PC-9 (cell line): ENCODE data around the gene LCAT. TPM values are rescaled to one million over a fixed set of nuclear protein-coding genes. Genes with fewer than 3 reads are reported as not detected.

Experiments used
- BruUV-seq: library from RNA; stranded (reverse); fragments of 400-500 nt; replicated peaks from 2 replicates; lab custom pipeline; 2021; lab: Mats Ljungman, UMichigan
- CTCF ChIA-PET: fragments of 300-600 bp; sonication (Branson Sonifier 250); formaldehyde crosslinking; loops from one replicate; lab custom pipeline; 2022; ENCODE audit warnings: antibody characterized with exemption; lab: Charles Lee
- POLR2A ChIA-PET: fragments of 300-600 bp; sonication (Branson Sonifier 250); formaldehyde crosslinking; loops from one replicate; lab custom pipeline; 2022; ENCODE audit warnings: antibody characterized with exemption; ENCODE audit not compliant: unreplicated experiment; lab: Charles Lee
- DNase-seq, 2 experiments: peaks; one replicate each; pipeline versions ENCODE4 v3.0.0 to v3.0.0-alpha.2; 2015 to 2022; ENCODE audit warnings: mixed read lengths in 1 of 2
- H2AFZ ChIP-seq: fragments of 200-600 bp; sonication (generic); 2 replicates; pipeline ENCODE4 v1.8.1; 2017; ENCODE audit warnings: antibody characterized with exemption
- H3F3A ChIP-seq: fragments of 200-600 bp; sonication (generic); 2 replicates; pipeline ENCODE4 v1.8.1; 2017; ENCODE audit warnings: antibody characterized with exemption, mild to moderate bottlenecking, low read depth; ENCODE audit not compliant: insufficient read depth
- H3K27ac ChIP-seq: fragments of 200-600 bp; sonication (generic); 2 replicates; pipeline ENCODE4 v1.6.1; 2016; ENCODE audit warnings: mixed run types
- H3K27me3 ChIP-seq: fragments of 200-600 bp; sonication (generic); 2 replicates; pipeline ENCODE4 v1.6.1; 2016; ENCODE audit warnings: low read depth, mixed run types; ENCODE audit not compliant: insufficient read depth
- H3K36me3 ChIP-seq: fragments of 200-600 bp; sonication (generic); 2 replicates; pipeline ENCODE4 v1.6.1; 2016; ENCODE audit warnings: low read depth, mixed run types
- H3K4me1 ChIP-seq: fragments of 200-600 bp; sonication (generic); replicated peaks from 2 replicates; pipeline ENCODE4 v1.6.1; 2016; ENCODE audit warnings: mixed run types; ENCODE audit not compliant: insufficient read depth
- H3K4me2 ChIP-seq: fragments of 200-600 bp; sonication (generic); 2 replicates; pipeline ENCODE4 v1.6.1; 2017; ENCODE audit warnings: mixed run types
- H3K4me3 ChIP-seq: fragments of 200-600 bp; sonication (generic); 2 replicates; pipeline ENCODE4 v1.6.1; 2016; ENCODE audit warnings: mixed run types
- H3K79me2 ChIP-seq: fragments of 200-600 bp; sonication (generic); 2 replicates; pipeline ENCODE4 v1.6.1; 2017; ENCODE audit warnings: low read depth, mixed run types
- H3K9me2 ChIP-seq: fragments of 200-600 bp; sonication (generic); 2 replicates; pipeline ENCODE4 v1.8.1; 2017; ENCODE audit warnings: mild to moderate bottlenecking; ENCODE audit not compliant: insufficient read depth
- H3K9me3 ChIP-seq: fragments of 200-600 bp; sonication (generic); 2 replicates; pipeline ENCODE4 v1.8.1; 2016; ENCODE audit warnings: low read depth; ENCODE audit not compliant: insufficient read depth
- H4K20me1 ChIP-seq: fragments of 200-600 bp; sonication (generic); 2 replicates; pipeline ENCODE4 v1.8.1; 2017; ENCODE audit not compliant: insufficient read depth
- EZH2 ChIP-seq: fragments of 200-600 bp; sonication (generic); IDR thresholded peaks from 2 replicates; pipeline ENCODE4 v1.8.0; 2017; ENCODE audit warnings: antibody characterized with exemption, low read depth
- intact Hi-C: fragments of 100-400 bp; cut with micrococcal nuclease; formaldehyde crosslinking; loops from one replicate; pipeline ENCODE4 v1.10.0; 2022; ENCODE audit not compliant: unreplicated experiment
- total RNA-seq: library from RNA; stranded (reverse); gene quantifications from 2 replicates; pipeline ENCODE4 v1.2.3, GENCODE V29; 2021
- TF ChIP-seq, protein P1 (sequence below): fragments of 200-600 bp; sonication (generic); conservative IDR thresholded peaks from 2 replicates; pipeline ENCODE4 v1.6.1; 2017; ENCODE audit warnings: mixed run types, antibody characterized with exemption, mild to moderate bottlenecking, moderate library complexity

The LCAT gene
- total RNA-seq, 1 experiment from 2014 or later: 11.9 TPM

- TF ChIP-seq EZH2: no peak
- TF ChIP-seq, protein P1, sequence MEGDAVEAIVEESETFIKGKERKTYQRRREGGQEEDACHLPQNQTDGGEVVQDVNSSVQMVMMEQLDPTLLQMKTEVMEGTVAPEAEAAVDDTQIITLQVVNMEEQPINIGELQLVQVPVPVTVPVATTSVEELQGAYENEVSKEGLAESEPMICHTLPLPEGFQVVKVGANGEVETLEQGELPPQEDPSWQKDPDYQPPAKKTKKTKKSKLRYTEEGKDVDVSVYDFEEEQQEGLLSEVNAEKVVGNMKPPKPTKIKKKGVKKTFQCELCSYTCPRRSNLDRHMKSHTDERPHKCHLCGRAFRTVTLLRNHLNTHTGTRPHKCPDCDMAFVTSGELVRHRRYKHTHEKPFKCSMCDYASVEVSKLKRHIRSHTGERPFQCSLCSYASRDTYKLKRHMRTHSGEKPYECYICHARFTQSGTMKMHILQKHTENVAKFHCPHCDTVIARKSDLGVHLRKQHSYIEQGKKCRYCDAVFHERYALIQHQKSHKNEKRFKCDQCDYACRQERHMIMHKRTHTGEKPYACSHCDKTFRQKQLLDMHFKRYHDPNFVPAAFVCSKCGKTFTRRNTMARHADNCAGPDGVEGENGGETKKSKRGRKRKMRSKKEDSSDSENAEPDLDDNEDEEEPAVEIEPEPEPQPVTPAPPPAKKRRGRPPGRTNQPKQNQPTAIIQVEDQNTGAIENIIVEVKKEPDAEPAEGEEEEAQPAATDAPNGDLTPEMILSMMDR: no peak; the same call in 1 of the 2 replicates
- H3K4me3 ChIP-seq: no peak within 1 kb of the TSS
- ChIA-PET POLR2A (interaction anchor here (0.6 kb wide), 1 partner anchor 14 kb away, joined by 6 read pairs; no protein-coding TSS in a partner anchor), CTCF (no interaction called here)
- H3K27me3 ChIP-seq: no peaks in the 10 kb centered on the region
- H3K9me3 ChIP-seq: no peaks in the 10 kb centered on the region
- peaks cover 12% of the 10 kb centered on the region for H3K79me2 ChIP-seq
- H3K36me3 ChIP-seq: no peaks in the 10 kb centered on the region
- 0 out of 2 replicates have a peak, but pooled peaks cover under 1% of the 10 kb centered on the region for H3K4me1 ChIP-seq
- no TSS peak for BruUV-seq
- H3K27ac ChIP-seq: no peak within 1 kb of the TSS
- no peak within 1 kb of the TSS for H2AFZ ChIP-seq
- intact Hi-C loops: no loop called here
- peaks cover 12% of the 10 kb centered on the region for H4K20me1 ChIP-seq
- H3F3A ChIP-seq: peaks cover 6% of the 10 kb centered on the region; the same call in 1 of the 2 replicates
- no peaks in the 10 kb centered on the region for H3K9me2 ChIP-seq
- DNase-seq: no peak
- no peak within 1 kb of the TSS for H3K4me2 ChIP-seq
Observed at GRCh38 chr16:67931712-67932461, 12.0 kb downstream of the LCAT start, which contains the start of gene CTRL. Gene CTRL, minus strand, starts transcription at chr16:67931862. Its CDS starts 10 bp downstream, at chr16:67931852.

- DNase-seq: no peak
- Histone ChIP-seq H3F3A (peaks cover 11% of the 10 kb centered on the region; the same call in 1 of the 2 replicates), H3K27me3 (no peaks in the 10 kb centered on the region), H3K79me2 (peaks cover under 1% of the 10 kb centered on the region; the same call in 1 of the 2 replicates), H4K20me1 (peaks cover 20% of the 10 kb centered on the region), H2AFZ (no peak overlapping the region), H3K27ac (no peak overlapping the region), H3K36me3 (no peaks in the 10 kb centered on the region), H3K4me3 (no peak overlapping the region), H3K9me2 (no peaks in the 10 kb centered on the region), H3K4me1 (no peaks in the 10 kb centered on the region), H3K9me3 (no peaks in the 10 kb centered on the region), H3K4me2 (no peak overlapping the region)
- TF ChIP-seq EZH2: no peak
- TF ChIP-seq, protein P1: no peak
- intact Hi-C loops: no loop called here
- POLR2A ChIA-PET: no interaction called here
- CTCF ChIA-PET: no interaction called here
- no TSS peak for BruUV-seq
Observed at GRCh38 chr16:67930678-67931211, 13.2 kb downstream of the LCAT start.

DNA sequence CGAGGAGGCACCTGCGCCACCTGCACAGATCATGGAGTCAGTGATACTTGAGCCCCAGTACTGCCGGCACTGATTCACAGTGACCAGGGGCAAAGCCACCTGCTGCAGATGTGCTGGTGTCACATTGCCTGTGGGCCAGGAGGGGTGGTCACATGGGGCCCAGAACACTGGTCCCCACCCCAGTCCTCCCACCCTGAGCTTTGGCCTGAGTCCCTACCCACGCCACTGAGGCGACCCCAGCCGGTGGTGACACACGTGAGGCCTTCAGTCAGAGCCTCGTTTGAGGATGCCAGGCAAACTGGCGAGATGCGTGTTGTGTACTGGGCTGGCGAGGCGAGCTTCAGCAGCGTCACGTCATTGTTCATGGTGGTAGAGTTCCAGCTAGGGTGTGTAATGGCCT, 13.7 kb downstream of the LCAT start:
- Histone ChIP-seq H3K36me3 (no peaks in the 10 kb centered on the region), H3K4me3 (no peak overlapping the region), H3K9me2 (no peaks in the 10 kb centered on the region), H3K4me1 (no peaks in the 10 kb centered on the region), H3K79me2 (no peaks in the 10 kb centered on the region), H4K20me1 (peaks cover 25% of the 10 kb centered on the region), H3K9me3 (no peaks in the 10 kb centered on the region), H3K4me2 (no peak overlapping the region), H3K27ac (no peak overlapping the region), H2AFZ (no peak overlapping the region), H3F3A (peaks cover 11% of the 10 kb centered on the region; the same call in 1 of the 2 replicates), H3K27me3 (no peaks in the 10 kb centered on the region)
- TF ChIP-seq, protein P1: no peak
- no peak for TF ChIP-seq EZH2
- ChIA-PET CTCF (no interaction called here), POLR2A (no interaction called here)
- no peak for DNase-seq
- no TSS peak for BruUV-seq
- intact Hi-C loops: no loop called here
